Measurements from ENCODE around the gene TP53I11. TPM values are rescaled to one million over a fixed set of nuclear protein-coding genes. Genes with fewer than 3 reads are reported as not detected.

The TP53I11 gene
- total RNA-seq, 1 experiment from 2014 or later: 42.4 TPM

GRCh38 chr11:44955015-44955738 lies 4.5 kb upstream of the TP53I11 start:
- ChIA-PET POLR2A (no interaction called here), CTCF (interaction anchor here (0.8 to 1.8 kb wide), 11 partner anchors 9 to 150 kb away, joined by 3 to 10 read pairs (median 4); no protein-coding TSS in a partner anchor)
- H3K27me3 Mint-ChIP-seq (ENCODE audit: low read depth): peaks cover 18% of the 10 kb centered on the region
- TF ChIP-seq ZSCAN18 (CRISPR knock-in tag; IDR thresholded peaks at IDR 0.05): no peak
- no peak for TF ChIP-seq NFATC4 (CRISPR knock-in tag; IDR thresholded peaks at IDR 0.05)
- TF ChIP-seq CDX4 (CRISPR knock-in tag; IDR thresholded peaks at IDR 0.05; ENCODE audit: borderline replicate concordance): no peak
- no peak for TF ChIP-seq SP1 (CRISPR knock-in tag; conservative IDR thresholded peaks at IDR 0.05)
- no peak for TF ChIP-seq ZNF121 (CRISPR knock-in tag; IDR thresholded peaks at IDR 0.05)
- TF ChIP-seq AR (CRISPR knock-in tag; IDR thresholded peaks at IDR 0.05): no peak
- no peak for TF ChIP-seq ATF1 (CRISPR knock-in tag; IDR thresholded peaks at IDR 0.05)
- TF ChIP-seq USF1 (CRISPR knock-in tag; IDR thresholded peaks at IDR 0.05): no peak
- no peak for TF ChIP-seq TCF7 (CRISPR knock-in tag; IDR thresholded peaks at IDR 0.05; ENCODE audit: low read depth)
- TF ChIP-seq ETV6 (CRISPR knock-in tag; IDR thresholded peaks at IDR 0.05): no peak
- no peak for TF ChIP-seq NFE2L1 (CRISPR knock-in tag; IDR thresholded peaks at IDR 0.05)
- no peak for TF ChIP-seq JUN (CRISPR knock-in tag; IDR thresholded peaks at IDR 0.05)
- no peak for TF ChIP-seq ARID4B (CRISPR knock-in tag; IDR thresholded peaks at IDR 0.05; ENCODE audit: borderline replicate concordance)
- no peak for TF ChIP-seq FOXK1 (CRISPR knock-in tag; IDR thresholded peaks at IDR 0.05)
- no peak for TF ChIP-seq STAT6 (CRISPR knock-in tag; conservative IDR thresholded peaks at IDR 0.05; ENCODE audit: low read depth)
- TF ChIP-seq IRF2 (CRISPR knock-in tag; IDR thresholded peaks at IDR 0.05; ENCODE audit: borderline replicate concordance, low read depth): no peak
- no peaks in the 10 kb centered on the region for H3K9me3 Mint-ChIP-seq
- no peak for ATAC-seq
- DNase-seq (ENCODE audit: low spot score): no peak
- peaks cover 66% of the 10 kb centered on the region for H3K4me1 Mint-ChIP-seq
- no peak overlapping the region for H3K4me3 Mint-ChIP-seq
- H3K27ac Mint-ChIP-seq: no peak overlapping the region
- H3K36me3 Mint-ChIP-seq: no peaks in the 10 kb centered on the region
